ENCODE data around the gene PHLPP1.

Gene PHLPP1

GRCh38 chr18:62883937-62884735 is 168.8 kb downstream of the PHLPP1 start:
- no peak overlapping the region for H3K4me3 ChIP-seq (ENCODE audit: low read depth, low read length)
- TF ChIP-seq CTCF (IDR thresholded peaks at IDR 0.05; ENCODE audit: insufficient read depth, low read depth, low read length, missing control alignments), result no peak
- DNase-seq (ENCODE audit: low read depth), result no peak

DNA sequence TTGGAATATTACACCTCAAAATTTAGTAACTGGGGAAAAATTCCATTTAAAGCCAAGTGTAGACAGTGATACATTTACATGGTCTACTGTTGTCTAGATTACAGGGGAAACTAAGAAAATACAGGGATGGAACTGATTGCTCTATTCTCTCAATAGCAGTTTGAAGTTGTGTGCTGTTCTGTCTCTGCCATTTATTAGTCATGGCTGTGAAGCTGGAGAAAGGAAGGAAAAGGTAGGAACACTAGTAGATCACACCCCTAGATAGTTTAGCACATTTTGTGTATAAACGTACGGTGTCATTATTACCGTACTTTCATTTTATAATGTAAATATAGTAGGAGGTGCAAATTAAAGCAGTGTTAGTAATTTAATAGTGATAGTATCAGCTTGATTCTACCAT is 170.5 kb downstream of the PHLPP1 start:
- no peak overlapping the region for H3K4me3 ChIP-seq (ENCODE audit: low read depth, low read length)
- no peak for TF ChIP-seq CTCF (IDR thresholded peaks at IDR 0.05; ENCODE audit: insufficient read depth, low read depth, low read length, missing control alignments)
- no peak for DNase-seq (ENCODE audit: low read depth)

DNA sequence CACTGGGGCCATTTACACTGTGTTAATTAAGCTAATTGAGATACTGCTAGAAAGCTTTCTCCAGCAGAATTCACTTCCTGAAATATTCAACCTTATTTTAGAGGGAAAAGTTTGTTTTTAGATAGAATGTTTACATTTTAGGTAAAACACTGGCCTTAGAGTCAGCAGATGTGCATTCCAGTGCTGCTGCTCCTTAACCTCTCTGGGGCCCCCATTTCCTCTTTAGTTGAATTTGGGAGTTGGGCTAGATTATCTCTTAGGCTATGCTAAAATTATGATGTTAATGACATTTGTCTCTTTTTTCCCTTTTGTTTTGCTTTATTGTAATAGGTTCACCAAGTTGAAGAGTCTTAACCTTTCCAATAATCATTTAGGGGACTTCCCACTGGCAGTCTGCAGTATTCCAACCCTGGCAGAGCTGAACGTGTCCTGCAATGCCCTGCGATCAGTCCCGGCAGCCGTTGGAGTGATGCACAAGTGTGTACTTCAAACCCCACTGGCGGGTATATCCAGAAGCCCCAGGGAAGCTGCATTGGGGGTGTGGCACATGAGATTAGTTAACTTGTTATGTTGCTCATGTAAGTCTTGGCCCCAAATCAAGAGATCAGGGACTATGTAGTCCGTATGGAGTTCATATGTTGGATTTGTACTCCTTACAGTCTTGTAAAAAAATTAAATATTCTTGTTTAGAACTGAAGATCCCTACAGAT is 179.5 kb downstream of the PHLPP1 start:
- H3K4me3 ChIP-seq (ENCODE audit: low read depth, low read length), result no peak overlapping the region
- no peak for TF ChIP-seq CTCF (IDR thresholded peaks at IDR 0.05; ENCODE audit: insufficient read depth, low read depth, low read length, missing control alignments)
- DNase-seq (ENCODE audit: low read depth), result no peak

GRCh38 chr18:62897153-62897552 is 181.8 kb downstream of the PHLPP1 start:
- no peak for DNase-seq (ENCODE audit: low read depth)
- no peak overlapping the region for H3K4me3 ChIP-seq (ENCODE audit: low read depth, low read length)
- no peak for TF ChIP-seq CTCF (IDR thresholded peaks at IDR 0.05; ENCODE audit: insufficient read depth, low read depth, low read length, missing control alignments)

GRCh38 chr18:62898359-62898758 is 183.0 kb downstream of the PHLPP1 start:
- DNase-seq (ENCODE audit: low read depth), result peak; percentile 48
- no peak for TF ChIP-seq CTCF (IDR thresholded peaks at IDR 0.05; ENCODE audit: insufficient read depth, low read depth, low read length, missing control alignments)
- no peak overlapping the region for H3K4me3 ChIP-seq (ENCODE audit: low read depth, low read length)

GRCh38 chr18:62899534-62899933 is 184.2 kb downstream of the PHLPP1 start:
- H3K4me3 ChIP-seq (ENCODE audit: low read depth, low read length), result no peak overlapping the region
- DNase-seq (ENCODE audit: low read depth), result no peak
- TF ChIP-seq CTCF (IDR thresholded peaks at IDR 0.05; ENCODE audit: insufficient read depth, low read depth, low read length, missing control alignments), result no peak

Measured in GM12865 (cell line).